Stomach (tissue), 9 donors: ENCODE results near the gene WNK2. TPM values are rescaled to one million over a fixed set of nuclear protein-coding genes. Genes with fewer than 3 reads are reported as not detected.

ENCODE experiments used
- DNase-seq, 2 donors: peaks; one replicate each; pipeline versions ENCODE4 v3.0.0 to v3.0.0-alpha.2; 2013 to 2019
- H3K27ac ChIP-seq, 5 donors: fragments of 200-600 bp in 4 of 5; sonication (generic) in 4 of 5; one replicate each; pipeline ENCODE4 v1.5.1; 2013 to 2019; ENCODE audit warnings: mild to moderate bottlenecking in 1 of 5, moderate library complexity in 1 of 5
- H3K27me3 ChIP-seq, 3 donors: fragments of 200-600 bp; sonication (generic); one replicate each; pipeline ENCODE4 v1.5.1; 2017 to 2019; ENCODE audit warnings: mixed run types in 1 of 3
- H3K36me3 ChIP-seq, 4 donors: fragments of 200-600 bp; sonication (generic); 1 replicate in 3 of 4; 2 replicates in 1 of 4; pipeline ENCODE4 v1.5.1; 2016 to 2019
- H3K4me1 ChIP-seq, 4 donors: fragments of 200-600 bp; sonication (generic); one replicate each; pipeline ENCODE4 v1.5.1; 2016 to 2019
- H3K4me3 ChIP-seq, 4 donors: fragments of 200-600 bp; sonication (generic) in 3 of 4; one replicate each; pipeline ENCODE4 v1.5.1; 2016 to 2019; ENCODE audit warnings: mild to moderate bottlenecking in 1 of 4
- H3K9me3 ChIP-seq, 4 donors: fragments of 200-600 bp; sonication (generic); one replicate each; pipeline ENCODE4 v1.5.1; 2016 to 2019
- CTCF ChIP-seq, 7 experiments: fragments of 450-650 bp in 4 of 7; fragments of 200-600 bp in 3 of 7; sonication (generic) in 3 of 7; IDR thresholded peaks; one replicate each; pipeline ENCODE4 v1.5.1; 2016 to 2019; ENCODE audit warnings: antibody characterized with exemption in 7 of 7, control low read depth in 2 of 7, mild to moderate bottlenecking in 1 of 7
- EP300 ChIP-seq: sonication (generic); formaldehyde crosslinking; IDR thresholded peaks from one replicate; pipeline ENCODE4 v1.6.1; 2017; ENCODE audit warnings: antibody characterized with exemption
- POLR2A ChIP-seq, 4 donors: fragments of 450-650 bp; IDR thresholded peaks; one replicate each; pipeline ENCODE4 v1.6.1; 2016; ENCODE audit warnings: antibody characterized with exemption in 4 of 4, control low read depth in 2 of 4, mild to moderate bottlenecking in 1 of 4, moderate library complexity in 1 of 4
- POLR2AphosphoS5 ChIP-seq, 3 donors: sonication (generic); formaldehyde crosslinking; IDR thresholded peaks; one replicate each; pipeline ENCODE4 v1.6.1; 2016; ENCODE audit warnings: antibody characterized with exemption in 3 of 3
- WGBS, 5 donors: extraction: QIAGEN DNeasy Blood & Tissue Kit in 3 of 5; methylation state at CpG; one replicate each; pipeline versions ENCODE4 v1.1.5 to v1.1.7; 2013 to 2018; 5-methylcytosine and 5-hydroxymethylcytosine counted together
- intact Hi-C: fragments of 100-400 bp; cut with DNase I; formaldehyde crosslinking; loops from one replicate; pipeline ENCODE4 v1.15.1; 2023; ENCODE audit warnings: low total_unique reads
- polyA plus RNA-seq, 3 donors: library from polyadenylated mRNA; stranded (reverse); fragments of 200-250 nt; gene quantifications; one replicate each; pipeline ENCODE4 v1.2.3, GENCODE V29; 2013
- total RNA-seq, 5 donors: library from RNA; depleted of rRNA; stranded (reverse); fragments of >200 nt; gene quantifications; one replicate each; pipeline versions ENCODE4 v1.1.0 to v1.2.3, GENCODE V29; 2014 to 2016
- donor health status: healthy with polysubstance abuse.
- donor health status: Bipolar disorder and iron deficiency.
- donor health status: healthy.

Gene WNK2
- total and polyA plus RNA-seq, 8 donors, result 1.2 to 700 (median 15.9) TPM

GRCh38 chr9:93254061-93254481 is 70.1 kb downstream of the WNK2 start:
- no peak for DNase-seq
- WGBS, 5 donors, result 90 to 97% (median 95%) methylated on average over 14 of the region's 14 CpGs
- H3K4me3 ChIP-seq, result no peak overlapping the region
- TF ChIP-seq POLR2A (IDR thresholded peaks at IDR 0.05) (no peak), CTCF (IDR thresholded peaks at IDR 0.05) (no peak), EP300 (no peak), POLR2AphosphoS5 (IDR thresholded peaks at IDR 0.05) (no peak)
- H3K36me3 ChIP-seq, result peaks cover 0 to 41% (median 5%) of the 10 kb centered on the region in 4 donors
- no peak overlapping the region for H3K27ac ChIP-seq
- H3K27me3 ChIP-seq, result no peaks in the 10 kb centered on the region
- intact Hi-C loops, result no loop called here
- no peaks in the 10 kb centered on the region for H3K9me3 ChIP-seq
- peaks cover 0 to 4% (median 0%) of the 10 kb centered on the region in 4 donors for H3K4me1 ChIP-seq

- H3K36me3 ChIP-seq, result peaks cover 0 to 41% (median 5%) of the 10 kb centered on the region in 4 donors
- peaks cover 0 to 4% (median 0%) of the 10 kb centered on the region in 4 donors for H3K4me1 ChIP-seq
- TF ChIP-seq POLR2A (IDR thresholded peaks at IDR 0.05), result no peak
- no peak for TF ChIP-seq EP300
- TF ChIP-seq CTCF (IDR thresholded peaks at IDR 0.05), result no peak
- no peak for TF ChIP-seq POLR2AphosphoS5 (IDR thresholded peaks at IDR 0.05)
- whole genome bisulfite sequencing, 5 donors, result 70 to 82% (median 78%) methylated on average over 5 to 7 of the region's 7 CpGs
- no peaks in the 10 kb centered on the region for H3K9me3 ChIP-seq
- peak in 1 of 2 donors; percentile 18 for DNase-seq
- no peak overlapping the region for H3K27ac ChIP-seq
- no peak overlapping the region for H3K4me3 ChIP-seq
- H3K27me3 ChIP-seq, result no peaks in the 10 kb centered on the region
- intact Hi-C loops, result no loop called here
Measured at GRCh38 chr9:93254806-93255493, 71.0 kb downstream of the WNK2 start.

GRCh38 chr9:93255494-93255867 is 71.5 kb downstream of the WNK2 start:
- peaks cover 0 to 4% (median 0%) of the 10 kb centered on the region in 4 donors for H3K4me1 ChIP-seq
- WGBS, 5 donors, result 79 to 90% (median 90%) methylated on average over 7 of the region's 7 CpGs
- intact Hi-C loops, result no loop called here
- H3K27ac ChIP-seq, result no peak overlapping the region
- peaks cover 0 to 41% (median 5%) of the 10 kb centered on the region in 4 donors for H3K36me3 ChIP-seq
- no peak overlapping the region for H3K4me3 ChIP-seq
- DNase-seq, result peak in 1 of 2 donors; percentile 13
- no peaks in the 10 kb centered on the region for H3K9me3 ChIP-seq
- H3K27me3 ChIP-seq, result no peaks in the 10 kb centered on the region
- TF ChIP-seq POLR2A (IDR thresholded peaks at IDR 0.05) (no peak), POLR2AphosphoS5 (IDR thresholded peaks at IDR 0.05) (no peak), EP300 (no peak), CTCF (IDR thresholded peaks at IDR 0.05) (no peak)

- TF ChIP-seq CTCF (IDR thresholded peaks at IDR 0.05), result no peak
- TF ChIP-seq POLR2A (IDR thresholded peaks at IDR 0.05), result no peak
- no peak for TF ChIP-seq POLR2AphosphoS5 (IDR thresholded peaks at IDR 0.05)
- TF ChIP-seq EP300, result no peak
- intact Hi-C loops, result no loop called here
- H3K27me3 ChIP-seq, result no peaks in the 10 kb centered on the region
- peaks cover 0 to 10% (median 0%) of the 10 kb centered on the region in 4 donors for H3K4me1 ChIP-seq
- H3K36me3 ChIP-seq, result peaks cover 0 to 41% (median 5%) of the 10 kb centered on the region in 4 donors
- H3K9me3 ChIP-seq, result no peaks in the 10 kb centered on the region
- WGBS, 5 donors, result 91 to 96% (median 96%) methylated on average over 16 to 22 of the region's 22 CpGs
- H3K27ac ChIP-seq, result no peak overlapping the region
- peak in 1 of 2 donors; percentile 17 for DNase-seq
- no peak overlapping the region for H3K4me3 ChIP-seq
Measured at GRCh38 chr9:93255994-93256877, 72.3 kb downstream of the WNK2 start.
